ENCODE data around the gene KLHL41.
"Not testable (repeated sequence)": the region's sequence is repeated elsewhere in the genome, so short reads cannot be mapped to it uniquely, and the experiment has no call there.

The KLHL41 gene

GRCh38 chr2:169573160-169573973 lies 63.9 kb downstream of the KLHL41 start, which contains the start of gene FASTKD1:
FASTKD1 (minus strand) TSS chr2:169573865; CDS start chr2:169572029, 1,836 bp downstream.
- DNase-seq (ENCODE audit: low read depth) = peak; percentile 76

- no peak for DNase-seq (ENCODE audit: low read depth)
These were observed 64.4 kb downstream of the KLHL41 start for GRCh38 chr2:169573974-169574299.

GRCh38 chr2:169574539-169574938 lies 65.0 kb downstream of the KLHL41 start:
- DNase-seq (ENCODE audit: low read depth) = not testable (repeated sequence)

- DNase-seq (ENCODE audit: low read depth) = not testable (repeated sequence)
These were observed 65.8 kb downstream of the KLHL41 start for GRCh38 chr2:169575264-169575663.

Measured in CMK (cell line).